Measurements from ENCODE around the gene HSD11B2.

Gene HSD11B2

DNA sequence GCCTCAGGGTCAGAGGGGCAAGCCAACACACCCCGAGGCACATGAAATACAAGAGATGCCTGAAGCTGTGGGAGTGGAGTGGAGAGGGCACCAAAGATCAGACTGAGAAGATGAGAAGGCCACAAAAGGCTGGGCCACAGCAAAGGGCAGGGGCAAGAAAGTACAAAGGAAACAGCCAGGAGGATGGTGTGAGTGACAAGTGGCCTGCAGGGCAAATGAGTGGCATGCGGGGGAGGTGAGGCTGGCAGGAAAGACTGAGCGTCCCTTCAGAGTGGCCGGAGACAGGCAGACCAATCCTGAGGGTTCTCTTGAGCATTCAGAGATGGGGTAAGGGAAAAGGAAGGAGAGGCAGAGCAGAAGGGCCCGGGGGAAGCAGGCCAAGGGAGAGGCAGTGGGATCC lies 23.2 kb downstream of the HSD11B2 start:
- no peak for FAIRE-seq

DNA sequence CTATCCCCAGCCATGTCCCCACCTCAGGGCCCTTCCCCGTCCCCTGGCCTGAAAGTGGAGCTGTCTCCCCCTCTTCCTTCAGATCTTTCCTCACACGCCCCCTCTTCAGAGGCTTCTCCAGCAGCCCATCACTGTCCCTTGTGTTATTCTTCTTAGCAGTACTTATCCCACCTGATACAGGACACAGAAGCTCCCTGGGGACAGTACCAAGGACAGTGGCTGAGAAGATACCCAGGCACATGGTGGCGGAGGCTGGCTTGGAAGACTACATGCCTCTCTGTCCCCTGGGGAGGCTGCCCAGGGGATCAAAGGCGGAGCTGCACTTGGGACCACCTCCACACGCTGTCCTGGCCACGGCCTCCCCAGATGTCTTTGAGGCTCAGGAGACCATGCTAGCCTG lies 23.9 kb downstream of the HSD11B2 start:
- FAIRE-seq, result no peak

DNA sequence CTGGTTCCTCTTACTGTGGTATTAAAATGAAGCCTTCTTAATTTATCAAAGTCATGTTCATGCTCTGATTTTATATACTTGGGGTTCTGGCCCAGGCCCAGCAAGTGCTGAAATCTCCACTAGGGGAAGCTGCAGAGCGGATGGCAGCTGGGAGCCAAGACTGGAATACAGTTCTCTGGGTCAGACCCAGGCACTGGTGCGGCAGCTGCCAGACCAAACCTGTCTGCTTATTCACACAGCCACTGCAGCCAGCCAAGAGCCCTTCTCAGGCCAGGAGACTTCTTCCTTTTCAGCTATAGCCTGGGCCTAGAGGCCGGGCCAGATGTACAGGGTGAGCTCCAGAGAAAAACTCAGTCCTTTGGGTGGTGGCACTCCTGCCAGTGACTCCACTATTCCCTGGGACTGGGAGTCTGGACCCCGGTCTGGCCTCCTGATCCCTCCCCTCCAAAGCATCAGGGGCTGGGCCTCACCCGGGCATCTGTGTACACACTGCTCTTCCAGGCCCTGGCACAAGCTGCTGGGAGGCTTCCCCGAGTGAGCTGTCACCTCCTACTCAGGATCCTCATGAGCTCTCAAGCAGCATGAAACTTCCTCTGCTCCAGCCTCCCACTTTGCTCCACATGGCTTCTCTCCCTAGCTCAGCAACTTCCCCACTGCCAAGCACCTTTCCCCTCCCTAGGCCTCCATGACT lies 25.6 kb downstream of the HSD11B2 start:
- no peak for FAIRE-seq

DNA sequence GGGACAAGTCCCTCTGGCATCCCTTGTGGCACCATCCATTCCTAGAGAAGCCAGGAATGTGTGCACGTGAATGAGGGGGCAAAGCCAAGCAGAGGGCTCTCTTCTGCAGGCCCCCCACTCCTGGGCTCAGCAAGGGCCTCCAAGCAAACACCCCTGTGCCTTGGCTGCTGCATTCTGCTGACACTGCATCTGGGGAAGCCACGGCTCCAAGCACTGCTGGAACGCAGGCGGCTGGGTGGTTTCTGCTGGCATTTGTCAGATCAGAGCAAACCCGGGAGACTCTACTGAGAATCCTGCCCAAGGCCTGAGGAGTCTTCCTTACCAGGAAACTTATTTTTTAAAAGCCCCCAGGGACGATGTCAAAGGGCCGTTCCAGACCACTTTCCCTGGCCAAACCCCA lies 26.7 kb downstream of the HSD11B2 start:
- no peak for FAIRE-seq

DNA sequence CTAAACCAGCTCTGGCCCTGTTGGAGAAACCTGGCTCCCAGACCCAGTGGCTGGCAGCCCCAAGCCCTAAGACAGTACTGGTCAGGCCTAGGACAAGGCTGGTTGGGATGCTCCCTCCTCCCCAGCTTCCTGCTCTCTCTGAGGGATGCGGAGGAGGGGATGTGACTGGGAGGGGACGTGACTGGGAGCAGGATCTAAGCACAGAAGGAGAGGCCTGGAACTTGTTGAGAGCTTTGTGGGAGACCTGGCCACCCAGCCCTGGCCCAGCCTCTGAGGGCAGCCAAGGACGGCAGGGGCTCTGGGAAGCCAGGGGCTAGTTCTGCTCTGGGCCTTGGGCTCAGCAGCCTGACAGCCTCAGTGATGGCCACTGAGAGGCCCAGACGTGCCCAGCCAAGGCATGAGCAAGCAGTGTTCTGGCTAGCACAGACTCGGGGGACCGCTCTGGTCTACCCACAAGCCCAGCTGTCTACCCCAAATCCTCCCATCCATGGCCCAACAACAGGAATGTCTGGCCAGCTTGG lies 27.3 kb downstream of the HSD11B2 start:
- FAIRE-seq, result no peak

DNA sequence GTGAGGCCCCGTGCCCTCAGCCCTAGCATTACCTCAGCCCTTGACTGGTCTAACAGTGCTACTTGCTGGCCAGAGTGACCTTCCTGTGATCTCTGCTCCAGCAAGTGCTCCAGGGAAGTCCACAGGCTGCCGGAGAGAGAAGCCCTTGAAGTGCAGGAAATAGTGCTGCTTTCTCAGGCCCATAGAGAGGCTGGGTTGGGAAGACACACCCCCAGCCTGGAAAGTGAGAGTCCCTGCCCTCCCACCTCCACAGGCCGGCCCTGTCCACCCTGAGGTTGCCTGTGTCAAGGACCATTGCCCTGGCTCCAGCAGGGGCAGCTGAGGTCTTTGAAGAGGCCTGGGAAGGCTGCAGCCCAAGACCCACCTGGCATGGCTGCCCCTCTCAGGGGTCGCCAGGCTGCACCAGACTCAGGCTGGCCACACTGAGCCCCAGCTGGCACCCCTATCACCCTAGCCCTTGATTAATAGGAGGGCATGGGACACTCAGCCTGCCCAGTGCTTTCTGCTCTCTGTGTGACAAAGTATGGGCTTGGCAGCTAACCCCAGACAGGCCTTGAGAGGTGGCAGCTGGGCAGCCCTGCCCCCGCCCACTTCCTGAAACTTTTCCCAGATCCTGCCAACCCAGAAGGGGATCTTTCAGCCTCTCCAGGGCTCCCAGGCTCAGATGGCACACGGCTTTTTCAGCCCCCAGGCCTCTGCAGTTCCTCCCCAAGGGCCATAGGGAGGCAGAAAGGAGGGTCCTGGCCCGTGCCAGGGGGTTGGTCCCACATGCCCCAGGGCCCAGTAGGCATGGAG lies 28.3 kb downstream of the HSD11B2 start:
- FAIRE-seq, result no peak

DNA sequence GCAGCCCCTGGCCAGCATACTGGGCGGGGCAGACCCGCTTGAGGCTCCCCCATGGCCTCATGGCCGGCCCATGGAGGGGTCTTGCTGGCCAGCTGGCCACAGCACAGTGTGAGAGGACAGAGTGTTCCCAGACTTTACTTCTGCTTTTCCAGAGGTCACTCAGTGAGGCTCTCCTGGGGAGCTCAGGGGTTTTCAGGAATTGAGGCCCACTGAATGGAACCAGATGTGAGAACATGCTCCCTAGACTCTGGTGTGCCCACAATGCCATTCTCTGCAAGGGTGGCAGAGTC lies 28.9 kb downstream of the HSD11B2 start:
- FAIRE-seq, result no peak

DNA sequence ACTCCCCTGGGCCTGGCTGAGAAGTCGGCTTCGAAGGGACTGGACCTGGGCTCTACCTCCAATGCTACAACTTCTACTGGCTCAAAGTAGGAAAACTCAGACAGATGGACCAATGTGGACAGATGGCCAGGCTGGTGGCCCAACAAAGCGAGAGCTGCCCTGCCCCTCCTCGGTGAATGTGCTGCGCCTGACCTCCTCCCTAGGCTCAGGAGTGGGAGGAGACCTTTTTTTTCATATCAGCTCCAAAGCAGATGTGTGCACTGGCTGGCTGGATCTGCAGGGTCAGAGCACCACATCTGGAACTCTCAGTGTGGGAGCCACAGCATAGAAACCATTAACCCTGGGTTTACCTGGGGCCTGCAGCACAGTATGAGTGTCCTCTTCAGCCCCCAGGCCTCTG lies 29.2 kb downstream of the HSD11B2 start:
- FAIRE-seq, result no peak

DNA sequence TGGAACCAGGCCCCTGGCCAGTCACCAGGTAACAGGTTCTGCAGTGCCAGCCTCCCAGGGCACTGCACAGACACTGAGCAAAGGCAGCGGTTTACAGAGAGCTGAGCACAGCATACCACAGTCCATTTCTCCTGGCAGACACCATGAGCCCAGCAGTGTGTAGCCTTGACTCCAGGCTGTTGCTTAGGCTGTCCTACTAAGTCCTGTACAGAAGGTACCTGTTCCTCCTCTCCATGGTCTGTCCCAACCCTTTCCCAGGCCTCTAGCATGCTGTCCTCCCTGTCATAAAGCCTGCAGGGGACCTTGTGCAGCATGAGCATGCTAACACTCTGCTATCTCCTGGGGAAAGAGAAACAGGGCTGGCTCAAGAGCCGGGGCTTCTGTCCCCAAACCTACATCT lies 30.0 kb downstream of the HSD11B2 start:
- FAIRE-seq, result no peak

DNA sequence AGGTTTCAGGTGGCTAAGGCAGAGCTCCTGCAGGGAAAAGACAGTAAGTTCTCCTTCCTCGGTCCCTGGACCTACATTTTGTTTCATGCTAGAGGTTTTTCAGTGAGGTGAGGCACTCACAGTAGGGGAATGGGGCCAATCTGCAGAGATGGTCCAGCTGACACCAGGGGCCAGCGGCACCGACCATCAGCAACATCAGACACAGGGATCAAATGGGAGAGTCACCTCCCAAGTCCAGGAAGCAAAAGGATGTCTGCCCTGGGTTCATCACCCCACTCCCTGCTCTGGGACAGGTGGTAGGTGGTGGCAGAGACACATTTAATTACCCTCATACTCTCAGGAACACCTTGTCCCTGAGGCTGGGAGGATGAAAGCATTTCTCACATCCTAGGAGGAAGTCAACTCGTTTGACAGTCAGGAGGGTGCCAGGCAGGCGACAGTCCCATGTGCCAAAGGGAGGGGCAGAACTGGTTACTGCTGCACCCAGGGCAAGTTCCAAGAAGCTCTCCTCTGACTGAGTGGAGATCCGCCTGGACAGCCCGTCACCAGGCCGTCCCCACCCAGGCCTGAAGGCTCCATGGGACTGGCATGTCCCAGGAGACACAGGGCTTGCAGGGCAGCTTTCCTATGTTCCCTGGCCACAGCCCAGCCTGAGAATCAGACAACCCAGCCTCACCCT lies 30.8 kb downstream of the HSD11B2 start:
- no peak for FAIRE-seq

DNA sequence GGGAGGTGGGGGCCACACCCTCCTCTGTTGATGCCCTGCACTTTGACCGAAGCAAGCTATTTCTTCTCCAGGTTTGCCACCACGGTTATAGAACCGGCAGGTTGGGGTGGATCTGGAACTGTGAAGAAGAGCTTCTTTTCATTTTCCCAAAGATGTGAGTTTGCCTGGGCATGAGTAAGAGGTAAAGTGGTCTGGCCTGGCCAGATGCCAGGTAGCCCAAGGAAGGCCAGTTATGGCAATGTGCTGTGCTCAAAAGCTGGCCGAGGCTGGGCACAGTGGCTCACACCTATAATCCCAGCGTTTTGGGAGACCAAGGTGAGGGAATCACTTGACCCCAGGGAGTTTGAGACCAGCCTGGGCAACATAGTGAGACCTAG lies 31.3 kb downstream of the HSD11B2 start:
- FAIRE-seq, result no peak

DNA sequence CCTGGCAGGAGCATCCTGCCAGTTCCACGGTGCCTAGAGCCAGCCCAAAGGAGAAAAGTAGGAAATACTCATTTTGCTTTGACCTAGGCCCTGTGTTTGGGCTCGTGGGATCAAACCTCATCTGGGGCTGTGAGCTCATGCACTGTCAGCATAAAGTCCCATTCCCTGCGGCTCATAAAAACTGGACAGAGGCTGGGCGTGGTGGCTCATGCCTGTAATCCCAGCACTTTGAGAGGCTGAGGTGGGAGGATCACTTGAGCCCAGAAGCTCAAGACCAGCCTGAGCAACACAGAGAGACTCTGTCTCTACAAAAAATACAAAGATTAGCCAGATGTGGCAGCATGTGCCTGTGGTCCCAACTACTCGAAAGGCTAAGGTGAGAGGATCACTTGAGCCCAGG lies 32.1 kb downstream of the HSD11B2 start:
- FAIRE-seq, result no peak

DNA sequence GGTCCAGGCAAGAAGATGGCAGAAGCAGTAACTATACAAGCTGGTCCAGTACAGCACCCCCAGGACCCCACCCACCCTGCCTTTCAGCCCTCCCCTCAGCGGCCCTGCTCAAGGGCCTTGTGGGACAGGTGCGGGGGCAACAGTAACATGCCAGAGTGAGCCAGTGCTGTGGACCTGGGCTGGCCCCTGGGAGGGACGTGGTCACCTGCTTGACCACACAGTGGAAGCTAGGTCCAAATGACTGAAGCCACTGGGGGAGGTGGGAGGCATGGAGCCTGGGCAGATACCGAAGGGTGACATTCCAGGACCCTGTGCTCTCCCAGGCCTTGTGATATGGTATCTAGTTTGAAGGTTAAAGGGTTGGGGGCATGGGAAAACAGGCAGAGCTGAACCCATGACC lies 32.8 kb downstream of the HSD11B2 start:
- FAIRE-seq, result no peak

DNA sequence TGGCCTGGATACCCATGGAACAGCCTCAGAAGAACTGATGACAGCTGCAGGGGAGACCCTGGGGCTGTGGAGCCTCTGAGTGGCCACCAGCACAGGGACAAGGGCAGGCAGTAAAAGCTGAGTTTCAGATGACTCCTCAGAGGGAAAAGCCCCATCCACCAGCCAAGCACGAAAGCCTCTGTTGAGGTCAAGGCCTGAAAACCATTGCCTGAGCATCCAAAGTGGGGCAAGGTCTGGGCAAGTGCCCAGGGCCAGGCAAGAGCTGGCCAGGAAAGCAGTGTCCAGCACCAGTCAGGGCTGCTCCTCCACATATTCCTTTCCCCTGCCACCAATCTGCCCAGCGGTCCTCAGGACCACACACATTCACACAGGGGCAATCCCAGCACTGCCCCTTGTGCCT lies 33.6 kb downstream of the HSD11B2 start:
- FAIRE-seq, result no peak

DNA sequence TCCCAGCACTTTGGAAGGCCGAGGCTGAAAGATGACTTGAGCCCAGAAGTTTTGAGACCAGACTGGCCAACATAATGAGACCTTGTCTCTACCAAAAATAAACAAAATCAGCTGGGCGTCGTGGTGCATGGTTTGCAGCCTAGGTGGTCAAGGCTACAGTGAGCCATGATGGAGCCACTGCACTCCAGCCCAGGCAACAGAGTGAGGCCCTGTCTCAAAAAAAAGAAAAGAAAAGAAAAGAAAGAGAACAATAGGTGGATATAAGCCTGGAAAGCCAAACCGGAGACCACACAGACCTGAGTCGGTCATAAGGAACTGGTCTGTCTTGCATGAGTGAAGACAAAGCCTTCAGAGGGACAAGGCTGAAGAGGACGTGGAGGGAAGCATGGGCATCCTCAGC lies 35.7 kb downstream of the HSD11B2 start:
- no peak for FAIRE-seq

DNA sequence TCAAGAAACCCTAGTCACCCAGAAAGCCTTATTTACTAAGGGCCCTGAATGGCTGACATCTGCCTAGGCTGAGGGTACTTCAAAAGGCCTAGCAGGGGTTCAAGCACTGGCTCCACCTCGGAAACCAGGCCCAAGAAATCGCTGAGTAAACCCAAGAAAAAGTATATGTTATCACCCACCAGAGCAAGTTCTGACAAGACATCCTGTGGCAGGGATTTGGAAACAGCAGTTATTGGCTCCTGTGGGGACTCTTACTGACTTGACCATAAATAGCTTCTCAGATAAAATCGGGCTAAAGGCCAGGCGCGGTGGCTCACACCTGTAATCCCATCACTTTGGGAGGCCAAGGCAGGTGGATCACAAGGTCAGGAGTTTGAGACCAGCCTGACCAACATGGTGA lies 37.8 kb downstream of the HSD11B2 start:
- FAIRE-seq, result no peak

DNA sequence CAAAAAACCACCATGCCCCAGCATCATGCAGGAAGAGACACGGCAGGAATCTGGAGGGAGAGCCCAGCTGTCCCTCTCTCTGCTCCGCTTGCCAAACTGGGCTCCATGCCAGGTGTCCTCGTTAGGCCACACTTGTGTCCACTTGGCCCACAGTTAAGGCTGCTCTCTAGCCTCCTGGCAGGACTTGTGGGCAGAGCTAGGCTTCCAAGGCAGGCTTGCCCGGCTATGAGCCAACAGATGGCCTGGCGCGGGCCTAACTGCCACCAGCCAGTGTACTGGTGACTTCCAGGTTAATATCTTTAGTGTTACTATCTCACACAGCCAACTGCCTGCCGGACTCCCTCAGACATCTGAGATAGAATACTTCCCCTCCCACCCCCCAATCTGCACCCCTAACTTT lies 39.4 kb downstream of the HSD11B2 start:
- no peak for FAIRE-seq

DNA sequence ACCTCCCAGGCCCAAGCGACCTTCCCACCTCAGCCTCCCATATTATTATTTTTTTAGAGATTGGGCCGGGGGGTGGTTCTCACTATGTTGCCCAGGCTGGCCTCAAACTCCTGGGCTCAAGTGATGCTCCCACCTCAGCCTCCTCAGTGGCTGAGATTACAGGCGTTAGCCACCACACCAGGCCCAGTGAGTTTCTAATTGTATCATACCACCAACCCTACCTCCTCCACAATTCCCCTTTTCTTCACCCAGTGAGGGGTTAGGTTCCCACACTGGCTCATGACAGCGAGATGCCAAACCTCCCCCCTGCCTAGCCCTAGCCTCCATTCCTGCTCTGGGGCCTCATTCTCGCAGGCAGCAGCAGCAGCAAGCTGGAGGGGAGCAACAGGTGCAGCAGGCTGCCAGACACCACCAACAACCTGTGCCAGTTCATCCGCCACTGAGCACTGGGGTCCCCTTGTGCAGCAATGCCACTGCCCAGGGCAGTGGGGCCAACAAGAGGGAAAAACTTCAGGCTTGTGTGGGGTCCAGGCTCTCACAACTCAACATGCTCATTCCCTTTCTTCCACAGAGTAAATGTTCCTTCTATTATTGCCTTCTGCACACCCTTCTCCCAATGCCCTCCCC lies 41.0 kb downstream of the HSD11B2 start:
- FAIRE-seq, result no peak

DNA sequence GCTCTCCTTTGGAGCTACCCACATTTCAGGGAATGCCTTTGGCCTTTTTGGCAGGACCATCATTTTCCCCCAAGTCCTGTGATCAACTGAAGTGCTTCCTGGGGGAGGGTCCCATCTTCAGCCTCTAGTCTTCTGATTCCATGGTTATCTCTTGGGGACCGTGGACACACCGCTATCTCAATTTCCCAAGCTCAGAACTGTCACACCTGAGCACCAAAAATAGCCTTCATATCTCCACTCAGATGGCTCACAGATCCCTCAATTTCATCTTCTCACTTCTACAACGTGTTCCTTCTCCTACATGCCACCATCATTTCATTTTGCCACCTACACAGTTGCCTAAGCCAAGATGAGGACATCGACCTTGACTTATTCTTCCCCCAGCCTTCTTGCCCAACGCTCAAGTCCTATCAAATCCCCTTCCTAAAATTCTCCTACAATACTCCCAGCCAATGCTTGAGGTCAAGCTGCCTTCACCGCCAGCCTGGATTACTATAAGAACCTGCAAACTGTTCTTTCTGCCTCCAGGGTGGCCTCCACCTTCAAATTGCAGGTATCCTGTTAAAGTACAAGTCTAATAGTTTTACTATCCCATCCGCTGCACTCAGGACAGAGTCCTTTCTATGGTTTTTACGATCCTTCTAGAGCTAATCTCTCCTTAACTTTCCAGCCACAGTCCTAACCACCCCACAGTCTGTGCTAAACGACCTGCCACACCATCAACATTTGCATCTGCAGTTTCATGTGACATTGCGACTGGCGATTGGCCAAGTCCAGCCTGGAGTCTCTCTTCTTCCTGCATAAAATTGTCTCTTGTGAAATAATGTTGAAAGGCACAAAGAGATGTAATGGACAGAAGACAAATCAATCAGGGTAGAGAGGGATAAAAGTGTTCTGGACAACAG lies 43.9 kb downstream of the HSD11B2 start:
- no peak for FAIRE-seq

DNA sequence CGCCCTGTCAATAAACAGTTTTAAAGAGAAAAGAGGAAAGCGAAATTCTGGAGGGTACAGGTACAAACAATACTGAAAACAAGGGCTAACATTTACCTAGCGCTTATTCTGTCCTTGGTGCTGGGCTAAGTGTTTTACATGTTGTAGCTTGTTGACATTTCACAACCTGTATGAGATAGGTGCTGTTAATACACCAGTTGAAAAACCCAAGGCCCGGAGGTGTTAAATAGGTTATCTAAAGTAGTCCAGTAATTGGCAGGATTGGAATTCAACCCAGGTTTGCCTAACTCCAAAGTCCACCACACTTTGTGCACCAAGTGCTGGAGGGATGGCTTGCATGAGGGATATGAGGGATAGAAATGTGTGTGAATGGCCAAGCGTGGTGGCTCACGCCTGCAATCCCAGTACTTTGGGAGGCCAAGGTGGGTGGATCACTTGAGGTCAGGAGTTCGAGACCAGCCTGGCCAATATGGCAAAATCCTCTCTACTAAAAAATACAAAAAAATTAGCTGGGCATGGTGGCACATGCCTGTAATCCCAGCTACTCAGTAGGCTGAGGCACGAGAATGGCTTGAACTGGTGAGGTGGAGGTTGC lies 47.1 kb downstream of the HSD11B2 start:
- FAIRE-seq, result no peak

DNA sequence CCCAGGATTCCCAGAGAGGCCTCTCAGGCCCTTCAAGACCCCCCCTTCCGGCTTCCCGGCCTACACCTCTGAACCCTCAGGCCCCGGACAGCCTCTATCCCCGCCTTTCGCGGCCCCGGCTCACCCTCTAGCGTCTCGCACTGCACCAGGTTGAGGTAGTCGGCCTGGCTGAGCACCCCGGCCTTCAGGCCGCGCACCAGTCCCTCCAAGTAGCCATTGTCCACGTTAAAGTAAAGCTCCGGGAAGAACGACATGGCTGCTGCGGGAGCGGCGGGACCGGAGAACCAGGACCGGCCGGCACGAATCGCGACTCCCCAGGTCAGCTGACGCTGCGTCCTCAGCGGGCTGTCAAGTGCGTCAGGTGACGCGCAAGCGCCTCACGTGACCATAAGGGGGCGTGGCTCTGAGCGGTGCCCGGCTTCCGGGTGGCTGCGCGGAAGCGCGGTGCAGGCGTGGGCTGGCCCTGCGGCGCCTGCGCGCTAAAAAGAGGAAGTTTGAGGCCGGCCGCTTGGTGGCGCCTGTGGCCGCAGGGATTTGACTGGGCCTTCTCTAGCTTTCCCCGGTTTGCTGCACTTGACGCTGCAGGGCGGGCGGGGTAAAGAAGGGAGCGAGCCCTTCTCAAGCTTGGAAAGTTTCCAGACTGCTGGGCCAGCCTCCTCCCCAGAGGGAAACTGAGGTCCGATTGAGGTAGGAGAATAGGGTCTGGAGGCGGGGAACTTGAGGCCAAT lies 50.1 kb downstream of the HSD11B2 start, which contains the start of gene ATP6V0D1:
Gene ATP6V0D1 (minus strand): TSS at position 325 of the 728 bp plus-strand sequence. CDS start 71 bp downstream, at position 254.
- peak; percentile 76 for FAIRE-seq

All from G401.6 (cell line).